ENCODE data around the gene SUN3.

- TF ChIP-seq, protein P1, sequence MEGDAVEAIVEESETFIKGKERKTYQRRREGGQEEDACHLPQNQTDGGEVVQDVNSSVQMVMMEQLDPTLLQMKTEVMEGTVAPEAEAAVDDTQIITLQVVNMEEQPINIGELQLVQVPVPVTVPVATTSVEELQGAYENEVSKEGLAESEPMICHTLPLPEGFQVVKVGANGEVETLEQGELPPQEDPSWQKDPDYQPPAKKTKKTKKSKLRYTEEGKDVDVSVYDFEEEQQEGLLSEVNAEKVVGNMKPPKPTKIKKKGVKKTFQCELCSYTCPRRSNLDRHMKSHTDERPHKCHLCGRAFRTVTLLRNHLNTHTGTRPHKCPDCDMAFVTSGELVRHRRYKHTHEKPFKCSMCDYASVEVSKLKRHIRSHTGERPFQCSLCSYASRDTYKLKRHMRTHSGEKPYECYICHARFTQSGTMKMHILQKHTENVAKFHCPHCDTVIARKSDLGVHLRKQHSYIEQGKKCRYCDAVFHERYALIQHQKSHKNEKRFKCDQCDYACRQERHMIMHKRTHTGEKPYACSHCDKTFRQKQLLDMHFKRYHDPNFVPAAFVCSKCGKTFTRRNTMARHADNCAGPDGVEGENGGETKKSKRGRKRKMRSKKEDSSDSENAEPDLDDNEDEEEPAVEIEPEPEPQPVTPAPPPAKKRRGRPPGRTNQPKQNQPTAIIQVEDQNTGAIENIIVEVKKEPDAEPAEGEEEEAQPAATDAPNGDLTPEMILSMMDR (IDR thresholded peaks at IDR 0.05; ENCODE audit: control extremely low read depth in 1 of 3, insufficient read depth in 1 of 3, low read depth in 1 of 3, low read length in 3 of 3), result no peak
- no peak for TF ChIP-seq ATF3 (IDR thresholded peaks at IDR 0.05; ENCODE audit: insufficient read depth, low read depth, low read length)
- TF ChIP-seq POLR2A (IDR thresholded peaks at IDR 0.05; ENCODE audit: control extremely low read depth in 1 of 2, low read depth in 2 of 2, low read length in 2 of 2), result no peak
- TF ChIP-seq, protein P2, sequence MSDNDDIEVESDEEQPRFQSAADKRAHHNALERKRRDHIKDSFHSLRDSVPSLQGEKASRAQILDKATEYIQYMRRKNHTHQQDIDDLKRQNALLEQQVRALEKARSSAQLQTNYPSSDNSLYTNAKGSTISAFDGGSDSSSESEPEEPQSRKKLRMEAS (IDR thresholded peaks at IDR 0.05), result no peak
Observed at GRCh38 chr7:47941136-47941844, 87.6 kb downstream of the SUN3 start.

Data from H1 (cell line).